ENCODE results near the gene MBD3.

The MBD3 gene

GRCh38 chr19:1618157-1619093 lies 25.8 kb upstream of the MBD3 start:
- DNase-seq, result peak; percentile 27

- DNase-seq, result no peak
Measured at GRCh38 chr19:1616875-1617274, 24.2 kb upstream of the MBD3 start.

- DNase-seq, result no peak
Measured at GRCh38 chr19:1616396-1616795, 23.7 kb upstream of the MBD3 start.

- no peak for DNase-seq
Measured at GRCh38 chr19:1615156-1615765, 22.6 kb upstream of the MBD3 start.

- DNase-seq, result no peak
Measured at GRCh38 chr19:1613808-1614570, 21.3 kb upstream of the MBD3 start.

- DNase-seq, result no peak
Measured at GRCh38 chr19:1613146-1613545, 20.5 kb upstream of the MBD3 start.

- no peak for DNase-seq
Measured at GRCh38 chr19:1612114-1613086, 19.7 kb upstream of the MBD3 start.

GRCh38 chr19:1611353-1611752 lies 18.7 kb upstream of the MBD3 start:
- no peak for DNase-seq

- DNase-seq, result no peak
Measured at GRCh38 chr19:1610579-1610978, 17.9 kb upstream of the MBD3 start.

- DNase-seq, result no peak
Measured at GRCh38 chr19:1609680-1610474, 17.2 kb upstream of the MBD3 start.

- no peak for DNase-seq
Measured at GRCh38 chr19:1609103-1609396, 16.4 kb upstream of the MBD3 start.

GRCh38 chr19:1608359-1609102 lies 15.9 kb upstream of the MBD3 start:
- DNase-seq, result peak; percentile 35

GRCh38 chr19:1606138-1606651 lies 13.5 kb upstream of the MBD3 start:
- no peak for DNase-seq

- peak; percentile 93 for DNase-seq
Measured at GRCh38 chr19:1605236-1606137, 12.8 kb upstream of the MBD3 start, which contains the start of gene UQCR11. UQCR11 (minus strand) TSS chr19:1605462; CDS start chr19:1605409, 53 bp downstream.

GRCh38 chr19:1602091-1602707 lies 9.5 kb upstream of the MBD3 start:
- peak; percentile 84 for DNase-seq

- DNase-seq, result no peak
Measured at GRCh38 chr19:1601613-1602064, 9.0 kb upstream of the MBD3 start.

GRCh38 chr19:1599460-1599846 lies 6.8 kb upstream of the MBD3 start:
- no peak for DNase-seq

- no peak for DNase-seq
Measured at GRCh38 chr19:1598777-1599459, 6.3 kb upstream of the MBD3 start.

GRCh38 chr19:1593501-1593772 lies 772 bp upstream of the MBD3 start:
- no peak for DNase-seq
